ENCODE data around the gene CASP7. TPM values are rescaled to one million over a fixed set of nuclear protein-coding genes. Genes with fewer than 3 reads are reported as not detected.

Gene CASP7
- total and polyA plus RNA-seq, 2 of the 8 experiments (the other 6 are each of a cell fraction or from before 2014, with no cell fraction given) = 2.3 to 4.1 TPM

DNA sequence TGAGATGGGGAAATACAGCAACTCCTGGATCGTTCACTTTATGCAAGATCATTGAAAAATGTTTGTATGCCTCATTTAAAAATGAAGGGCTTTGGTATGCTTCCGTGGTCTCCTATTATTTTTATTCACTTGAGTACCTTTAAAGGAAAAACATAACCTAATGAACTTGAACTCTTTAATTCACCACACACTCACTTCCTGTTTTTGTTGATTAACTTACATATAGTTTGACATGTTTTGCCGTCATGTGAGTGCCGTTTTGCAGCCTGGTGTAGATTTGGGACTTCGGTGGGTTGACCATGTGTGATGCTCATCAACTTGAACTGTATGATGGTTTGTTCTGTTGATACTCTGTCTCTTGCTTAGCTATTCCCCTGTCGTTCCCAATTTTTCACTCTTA lies 28.9 kb downstream of the CASP7 start:
- Histone ChIP-seq H3K9me3 (ENCODE audit: insufficient read depth in 2 of 2, low read depth in 1 of 2, low read length in 1 of 2) (no peaks in the 10 kb centered on the region), H3K27me3 (replicated peaks in 1 of 4; ENCODE audit: control insufficient read depth in 3 of 4, extremely low read depth in 1 of 4, insufficient read depth in 3 of 4, low read length in 3 of 4) (no peaks in the 10 kb centered on the region), H2BK5ac (ENCODE audit: low read depth, low read length) (no peak overlapping the region), H4K20me1 (replicated peaks in 1 of 2; ENCODE audit: control insufficient read depth in 1 of 2, insufficient read depth in 2 of 2, low read length in 2 of 2) (no peaks in the 10 kb centered on the region), H3K56ac (replicated peaks; ENCODE audit: insufficient read length, low read depth, low read length) (no peak overlapping the region), H2BK12ac (ENCODE audit: low read depth, low read length) (no peak overlapping the region), H4K5ac (ENCODE audit: insufficient read length, low read depth, low read length) (no peak overlapping the region), H4K8ac (ENCODE audit: extremely low read depth, insufficient read depth, low read length) (no peak overlapping the region), H2AK5ac (ENCODE audit: low read depth, low read length) (no peak overlapping the region), H4K91ac (replicated peaks; ENCODE audit: insufficient read length, low read length) (no peak overlapping the region), H3K4ac (replicated peaks; ENCODE audit: insufficient read length, low read depth, low read length) (no peak overlapping the region), H3K79me1 (ENCODE audit: low read depth, low read length) (no peaks in the 10 kb centered on the region), H2BK15ac (ENCODE audit: low read length) (no peak overlapping the region), H3K9ac (replicated peaks in 1 of 4; ENCODE audit: extremely low read depth in 1 of 4, low read depth in 3 of 4, low read length in 3 of 4) (no peak overlapping the region), H3K27ac (ENCODE audit: low read depth, low read length) (no peak overlapping the region), H3K36me3 (ENCODE audit: control insufficient read depth in 2 of 4, insufficient read depth in 4 of 4, low read length in 3 of 4) (no peaks in the 10 kb centered on the region), H3K4me1 (replicated peaks in 1 of 4; ENCODE audit: control insufficient read depth in 3 of 4, insufficient read depth in 4 of 4, low read length in 3 of 4) (peaks cover 3 to 21% (median 15%) of the 10 kb centered on the region in 4 experiments; a peak in 6 of 7 replicates), H3K23ac (ENCODE audit: insufficient read length) (no peak overlapping the region), H2AFZ (ENCODE audit: low read length) (no peak overlapping the region), H3K14ac (ENCODE audit: insufficient read length) (no peak overlapping the region), H2BK120ac (replicated peaks; ENCODE audit: low read depth, low read length) (no peak overlapping the region), H2BK20ac (ENCODE audit: low read length) (no peak overlapping the region), H3K18ac (ENCODE audit: extremely low read depth, low read length) (no peak overlapping the region), H3K79me2 (ENCODE audit: control insufficient read depth in 1 of 2, insufficient read depth in 2 of 2, low read length in 2 of 2) (no peaks in the 10 kb centered on the region), H3K4me3 (ENCODE audit: extremely low read depth in 1 of 4, insufficient read depth in 2 of 4, low read depth in 3 of 4, low read length in 4 of 4) (no peak overlapping the region), H3K23me2 (ENCODE audit: low read depth, low read length) (no peaks in the 10 kb centered on the region), H3K4me2 (ENCODE audit: insufficient read depth in 1 of 2, low read depth in 2 of 2, low read length in 2 of 2) (0 out of 4 replicates have a peak overlapping the region, but pooled peaks of 1 of the 2 experiments have one; percentile 40)
- no peak for DNase-seq (ENCODE audit: low read depth in 1 of 2, low spot score in 2 of 2)
- FAIRE-seq = no peak
- ChIA-PET CTCF (ENCODE audit: partially characterized antibody) (interaction anchor here (3.0 kb wide), 1 partner anchor 25 kb away, joined by 8 read pairs; no protein-coding TSS in a partner anchor), POLR2A (ENCODE audit: partially characterized antibody) (no interaction called here)
- 89% methylated on average over 6 of the region's 6 CpGs; no CpG with 5 or more reads in 1 of the 2 experiments for WGBS, 2 experiments (ENCODE audit: extremely low coverage in 1 of 2, insufficient coverage in 1 of 2, insufficient read length in 1 of 2, insufficient replicate concordance in 2 of 2, low coverage in 1 of 2, low lambda C conversion rate in 2 of 2, missing lambda C conversion rate in 1 of 2)
- no peak for TF ChIP-seq CBX5 (IDR thresholded peaks at IDR 0.05; ENCODE audit: low read depth, low read length)
- no peak for TF ChIP-seq CREB1 (IDR thresholded peaks at IDR 0.05)
- no peak for TF ChIP-seq SAP30 (IDR thresholded peaks at IDR 0.05; ENCODE audit: insufficient read depth, insufficient replicate concordance, low read length)
- no peak for TF ChIP-seq SIX5 (IDR thresholded peaks at IDR 0.05; ENCODE audit: low read depth, low read length)
- TF ChIP-seq SP1 (IDR thresholded peaks at IDR 0.05; ENCODE audit: low read depth, low read length) = no peak
- no peak for TF ChIP-seq GABPA (IDR thresholded peaks at IDR 0.05; ENCODE audit: borderline replicate concordance, insufficient read depth, low read length)
- TF ChIP-seq, protein P1, sequence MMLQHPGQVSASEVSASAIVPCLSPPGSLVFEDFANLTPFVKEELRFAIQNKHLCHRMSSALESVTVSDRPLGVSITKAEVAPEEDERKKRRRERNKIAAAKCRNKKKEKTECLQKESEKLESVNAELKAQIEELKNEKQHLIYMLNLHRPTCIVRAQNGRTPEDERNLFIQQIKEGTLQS (IDR thresholded peaks at IDR 0.05; ENCODE audit: insufficient read depth, low read depth, low read length) = no peak
- TF ChIP-seq POLR2AphosphoS5 (IDR thresholded peaks at IDR 0.05; ENCODE audit: low read depth, low read length) = no peak
- TF ChIP-seq SP4 (IDR thresholded peaks at IDR 0.05; ENCODE audit: low read length) = no peak
- TF ChIP-seq BCL11A (IDR thresholded peaks at IDR 0.05; ENCODE audit: low read depth in 2 of 2, low read length in 2 of 2) = no peak
- TF ChIP-seq FOSL1 (IDR thresholded peaks at IDR 0.05; ENCODE audit: insufficient read depth, low read depth, low read length) = no peak
- no peak for TF ChIP-seq JUND (IDR thresholded peaks at IDR 0.05; ENCODE audit: low read length)
- TF ChIP-seq PHF8 (conservative IDR thresholded peaks at IDR 0.05; ENCODE audit: low read depth, low read length) = no peak
- TF ChIP-seq RBBP5 (IDR thresholded peaks at IDR 0.05; ENCODE audit: borderline replicate concordance, low read depth, low read length) = no peak
